HUES6 (cell line): ENCODE data around the gene CCDC83.
"Not testable (repeated sequence)": the region's sequence is repeated elsewhere in the genome, so short reads cannot be mapped to it uniquely, and the experiment has no call there.

ENCODE experiments used
- H3K27ac ChIP-seq: 2 replicates; pipeline ENCODE4 v1.7.0; 2013; ENCODE audit warnings: low read depth, mild to moderate bottlenecking, low read length, inconsistent platforms
- H3K27me3 ChIP-seq: 2 replicates; pipeline ENCODE4 v1.6.1; 2013; ENCODE audit warnings: low read length; ENCODE audit not compliant: control insufficient read depth, insufficient read depth
- H3K36me3 ChIP-seq: 2 replicates; pipeline ENCODE4 v1.6.1; 2013; ENCODE audit warnings: low read length; ENCODE audit not compliant: control insufficient read depth, insufficient read depth
- H3K4me1 ChIP-seq: 2 replicates; pipeline ENCODE4 v1.6.1; 2013; ENCODE audit warnings: low read length; ENCODE audit not compliant: control insufficient read depth, insufficient read depth
- H3K4me3 ChIP-seq: 2 replicates; pipeline ENCODE4 v1.5.1; 2013; ENCODE audit warnings: low read depth, low read length
- H3K9ac ChIP-seq: one replicate; pipeline ENCODE4 v1.6.1; 2013; ENCODE audit warnings: mild to moderate bottlenecking, low read length
- H3K9me3 ChIP-seq: 2 replicates; pipeline ENCODE4 v1.6.1; 2013; ENCODE audit warnings: low read depth, low read length; ENCODE audit not compliant: control insufficient read depth, insufficient read depth

Gene CCDC83

GRCh38 chr11:85952108-85952485 is 96.9 kb downstream of the CCDC83 start:
- H3K4me1 ChIP-seq, H3K4me3 ChIP-seq, H3K27me3 ChIP-seq, H3K27ac ChIP-seq, H3K9me3 ChIP-seq, H3K9ac ChIP-seq: not testable (repeated sequence)
- peaks cover 17% of the 10 kb centered on the region for H3K36me3 ChIP-seq

- H3K36me3 ChIP-seq = peaks cover 30% of the 10 kb centered on the region
- H3K4me3 ChIP-seq = no peak overlapping the region
- H3K9me3 ChIP-seq = peaks cover 3% of the 10 kb centered on the region; the same call in 1 of the 2 replicates
- no peak overlapping the region for H3K27ac ChIP-seq
- H3K4me1 ChIP-seq = no peaks in the 10 kb centered on the region; the same call in 1 of the 2 replicates
- no peak overlapping the region for H3K9ac ChIP-seq
- H3K27me3 ChIP-seq = no peaks in the 10 kb centered on the region
Observed at GRCh38 chr11:85953491-85954143, 98.4 kb downstream of the CCDC83 start.

- Histone ChIP-seq H3K4me3 (no peak overlapping the region), H3K9ac (no peak overlapping the region), H3K4me1 (no peaks in the 10 kb centered on the region; the same call in 1 of the 2 replicates), H3K36me3 (peaks cover 38% of the 10 kb centered on the region), H3K27me3 (no peaks in the 10 kb centered on the region), H3K9me3 (peaks cover 3% of the 10 kb centered on the region; the same call in 1 of the 2 replicates), H3K27ac (peak overlapping the region; percentile 10; the same call in 1 of the 2 replicates)
Observed at GRCh38 chr11:85955531-85955930, 100.3 kb downstream of the CCDC83 start.

GRCh38 chr11:85960678-85961077 is 105.5 kb downstream of the CCDC83 start:
- Histone ChIP-seq H3K4me1 (no peaks in the 10 kb centered on the region), H3K27me3 (no peaks in the 10 kb centered on the region), H3K36me3 (peaks cover 63% of the 10 kb centered on the region), H3K9me3 (no peaks in the 10 kb centered on the region), H3K27ac (no peak overlapping the region), H3K4me3 (no peak overlapping the region), H3K9ac (no peak overlapping the region)

GRCh38 chr11:85961130-85961529 is 105.9 kb downstream of the CCDC83 start:
- H3K36me3 ChIP-seq = peaks cover 63% of the 10 kb centered on the region
- H3K9me3 ChIP-seq = no peaks in the 10 kb centered on the region
- no peaks in the 10 kb centered on the region for H3K27me3 ChIP-seq
- no peaks in the 10 kb centered on the region for H3K4me1 ChIP-seq
- H3K4me3 ChIP-seq = no peak overlapping the region
- no peak overlapping the region for H3K9ac ChIP-seq
- no peak overlapping the region for H3K27ac ChIP-seq

GRCh38 chr11:85961930-85962363 is 106.8 kb downstream of the CCDC83 start:
- peaks cover 64% of the 10 kb centered on the region for H3K36me3 ChIP-seq

GRCh38 chr11:85965202-85965601 is 110.0 kb downstream of the CCDC83 start:
- no peak overlapping the region for H3K27ac ChIP-seq
- H3K36me3 ChIP-seq = peaks cover 53% of the 10 kb centered on the region; the same call in 1 of the 2 replicates
- H3K9ac ChIP-seq = no peak overlapping the region

More at GRCh38 chr11:85961930-85962363, 106.8 kb downstream of the CCDC83 start:
- Histone ChIP-seq H3K4me3 (no peak overlapping the region), H3K27me3 (no peaks in the 10 kb centered on the region), H3K9me3 (no peaks in the 10 kb centered on the region), H3K27ac (no peak overlapping the region), H3K4me1 (no peaks in the 10 kb centered on the region), H3K9ac (no peak overlapping the region)

GRCh38 chr11:85967457-85967856 is 112.3 kb downstream of the CCDC83 start:
- Histone ChIP-seq H3K4me3 (no peak overlapping the region), H3K36me3 (peaks cover 64% of the 10 kb centered on the region), H3K9me3 (no peaks in the 10 kb centered on the region)

More at GRCh38 chr11:85965202-85965601, 110.0 kb downstream of the CCDC83 start:
- Histone ChIP-seq H3K4me3 (no peak overlapping the region), H3K9me3 (no peaks in the 10 kb centered on the region), H3K4me1 (peaks cover 19% of the 10 kb centered on the region), H3K27me3 (no peaks in the 10 kb centered on the region)

More at GRCh38 chr11:85967457-85967856, 112.3 kb downstream of the CCDC83 start:
- H3K4me1 ChIP-seq = peaks cover 19% of the 10 kb centered on the region
- H3K9ac ChIP-seq = no peak overlapping the region
- H3K27ac ChIP-seq = no peak overlapping the region
- no peaks in the 10 kb centered on the region for H3K27me3 ChIP-seq
